NCI-H146 treated with DMSO at 0.1 percent for 48 hours (cell line): Measurements from ENCODE around the gene TNPO1.
A peak's percentile ranks its signal among the peaks of the same experiment; 100 is the strongest.

ENCODE experiments used
- DNase-seq: peaks from one replicate; lab custom pipeline; 2025; ENCODE audit not compliant: unreplicated experiment; lab: John Stamatoyannopoulos, UW

TNPO1 gene

GRCh38 chr5:72850113-72850512 is 33.7 kb downstream of the TNPO1 start:
- DNase-seq = no peak

- DNase-seq = no peak
These were observed 35.9 kb downstream of the TNPO1 start for GRCh38 chr5:72852356-72852755.

GRCh38 chr5:72854419-72854818 is 38.0 kb downstream of the TNPO1 start:
- DNase-seq = no peak

- no peak for DNase-seq
These were observed 39.4 kb downstream of the TNPO1 start for GRCh38 chr5:72855821-72856220.

GRCh38 chr5:72857396-72857795 is 40.9 kb downstream of the TNPO1 start:
- DNase-seq = no peak

GRCh38 chr5:72859127-72859526 is 42.7 kb downstream of the TNPO1 start:
- DNase-seq = no peak

GRCh38 chr5:72860499-72860898 is 44.0 kb downstream of the TNPO1 start:
- no peak for DNase-seq

- DNase-seq = no peak
These were observed 55.0 kb downstream of the TNPO1 start for GRCh38 chr5:72871366-72872024.

- peak; percentile 34 for DNase-seq
These were observed 62.4 kb downstream of the TNPO1 start for GRCh38 chr5:72878854-72879253.

- no peak for DNase-seq
These were observed 66.5 kb downstream of the TNPO1 start for GRCh38 chr5:72882989-72883388.

GRCh38 chr5:72883850-72884249 is 67.4 kb downstream of the TNPO1 start:
- no peak for DNase-seq

- no peak for DNase-seq
These were observed 68.4 kb downstream of the TNPO1 start for GRCh38 chr5:72884892-72885291.

- DNase-seq = no peak
These were observed 69.4 kb downstream of the TNPO1 start for GRCh38 chr5:72885824-72886223.

GRCh38 chr5:72888595-72888994 is 72.1 kb downstream of the TNPO1 start:
- DNase-seq = no peak

GRCh38 chr5:72889324-72889723 is 72.9 kb downstream of the TNPO1 start:
- DNase-seq = no peak

GRCh38 chr5:72892846-72893245 is 76.4 kb downstream of the TNPO1 start:
- DNase-seq = no peak

GRCh38 chr5:72895758-72896157 is 79.3 kb downstream of the TNPO1 start:
- no peak for DNase-seq

- no peak for DNase-seq
These were observed 90.3 kb downstream of the TNPO1 start for GRCh38 chr5:72906806-72907205.

GRCh38 chr5:72908664-72909063 is 92.2 kb downstream of the TNPO1 start:
- no peak for DNase-seq

- DNase-seq = no peak
These were observed 100.9 kb downstream of the TNPO1 start for GRCh38 chr5:72917371-72917776.

- peak; percentile 29 for DNase-seq
These were observed 104.4 kb downstream of the TNPO1 start for GRCh38 chr5:72920690-72921502.

GRCh38 chr5:72921886-72922285 is 105.4 kb downstream of the TNPO1 start:
- DNase-seq = no peak

- DNase-seq = no peak
These were observed 106.0 kb downstream of the TNPO1 start for GRCh38 chr5:72922422-72922821.
